ELR (cell line): Measurements from ENCODE around the gene SUV39H2.
"Not testable (repeated sequence)": the region's sequence is repeated elsewhere in the genome, so short reads cannot be mapped to it uniquely, and the experiment has no call there.

Source experiments
- DNase-seq: peaks from one replicate; pipeline ENCODE4 v3.0.0-alpha.2; 2015; ENCODE audit warnings: low read depth

The SUV39H2 gene

DNA sequence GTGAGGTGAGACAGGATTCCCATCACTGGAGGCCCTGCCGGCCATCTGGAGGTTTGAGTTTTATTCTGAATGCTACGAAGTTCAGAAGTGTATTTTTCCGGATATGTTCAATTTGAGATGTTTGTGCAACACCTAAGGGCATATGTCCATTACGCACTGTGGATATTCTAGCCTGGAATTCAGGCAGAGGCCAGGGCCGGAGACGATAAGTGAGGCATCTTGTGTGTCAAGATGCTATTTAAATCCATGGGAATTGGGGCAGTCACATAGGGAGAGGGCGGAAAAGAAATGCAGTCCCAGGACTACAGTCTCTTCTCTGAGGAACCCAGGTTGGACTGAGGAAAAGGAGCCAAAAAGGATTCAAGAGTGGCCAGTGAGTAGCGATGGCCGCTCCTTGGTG lies 1.9 kb upstream of the SUV39H2 start:
- DNase-seq = no peak

- peak; percentile 55 for DNase-seq
Observed at GRCh38 chr10:14879124-14879927, 660 bp downstream of the SUV39H2 start.

- no peak for DNase-seq
Observed at GRCh38 chr10:14879928-14880193, 1.2 kb downstream of the SUV39H2 start.

GRCh38 chr10:14880229-14880628 lies 1.6 kb downstream of the SUV39H2 start:
- DNase-seq = peak; percentile 32

DNA sequence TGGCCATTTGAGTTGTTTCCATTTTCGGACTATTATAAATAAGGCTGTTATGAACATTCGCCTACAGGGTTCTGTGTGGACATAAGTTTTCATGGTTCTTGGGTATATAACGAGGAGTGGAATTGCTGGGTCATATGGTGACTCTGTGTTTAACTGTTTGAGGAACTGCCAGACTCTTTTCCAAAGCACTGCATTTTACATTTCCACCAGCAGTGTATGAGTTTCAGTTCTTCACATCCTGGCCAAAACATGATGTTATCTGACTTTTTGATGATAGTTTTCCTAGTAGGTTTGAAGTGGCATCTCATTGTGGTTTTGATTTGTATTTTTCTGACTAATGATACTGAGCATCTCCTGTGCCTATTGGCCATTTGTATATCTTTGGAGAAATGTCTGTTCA lies 5.4 kb downstream of the SUV39H2 start:
- DNase-seq = no peak

GRCh38 chr10:14889318-14889717 lies 10.7 kb downstream of the SUV39H2 start:
- DNase-seq = peak; percentile 30

DNA sequence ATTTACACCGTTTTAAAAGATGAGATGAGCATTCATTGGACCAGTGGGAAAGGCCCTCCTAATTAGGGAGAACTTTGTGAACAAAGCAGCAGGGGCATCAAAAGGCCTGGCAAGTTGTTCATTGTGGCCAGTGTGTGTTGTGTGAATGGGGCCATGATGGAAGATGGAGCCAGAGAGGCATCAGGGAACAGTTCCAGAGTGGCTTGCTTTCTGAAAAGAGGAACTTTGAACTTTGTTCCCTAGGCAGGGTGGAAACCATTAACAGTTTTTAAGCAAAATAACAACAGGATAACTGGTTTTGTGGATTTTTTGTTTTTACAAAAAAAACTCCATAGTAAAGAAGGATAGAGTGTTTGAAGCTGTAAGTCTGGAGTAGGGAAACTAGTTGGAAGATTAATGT lies 12.5 kb downstream of the SUV39H2 start:
- no peak for DNase-seq

DNA sequence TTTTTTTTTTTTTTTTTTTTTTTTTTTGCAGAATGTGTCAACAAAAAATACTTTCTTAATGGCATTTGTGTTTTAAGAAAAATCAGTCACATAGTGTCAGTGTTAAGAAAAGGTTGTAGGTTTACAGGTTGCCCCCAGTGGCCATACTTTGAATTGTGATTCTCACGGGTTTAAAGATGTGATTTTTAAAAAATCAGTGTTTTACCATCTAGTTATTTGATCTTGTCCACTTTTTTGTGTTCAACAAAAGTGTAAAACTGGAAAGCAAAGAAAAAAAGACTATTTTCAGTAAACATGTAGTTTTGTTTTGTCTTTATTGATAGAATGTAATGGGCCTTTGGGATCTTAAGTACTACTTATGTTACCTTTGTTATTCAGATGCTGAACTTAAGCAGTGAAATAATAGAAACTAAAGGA lies 25.7 kb downstream of the SUV39H2 start:
- DNase-seq = peak; percentile 70

DNA sequence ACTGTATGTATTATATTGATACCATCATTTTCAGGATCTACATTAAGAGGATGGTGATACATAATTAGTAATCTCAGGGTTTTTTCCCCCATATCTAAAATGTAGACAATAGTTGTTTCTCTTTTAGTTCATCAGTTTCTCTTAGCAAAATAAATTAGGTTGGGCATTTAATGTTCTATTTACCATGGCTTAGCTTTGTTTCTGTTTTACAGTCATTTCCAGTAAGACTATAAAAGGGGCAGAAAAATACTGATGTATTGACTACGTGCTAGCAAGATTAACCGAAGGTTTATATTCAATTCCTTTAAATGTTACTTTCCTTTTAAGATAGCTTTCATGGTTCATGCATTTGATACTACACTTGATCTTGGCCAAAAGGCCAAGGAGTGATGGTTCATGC lies 26.2 kb downstream of the SUV39H2 start:
- DNase-seq = no peak

DNA sequence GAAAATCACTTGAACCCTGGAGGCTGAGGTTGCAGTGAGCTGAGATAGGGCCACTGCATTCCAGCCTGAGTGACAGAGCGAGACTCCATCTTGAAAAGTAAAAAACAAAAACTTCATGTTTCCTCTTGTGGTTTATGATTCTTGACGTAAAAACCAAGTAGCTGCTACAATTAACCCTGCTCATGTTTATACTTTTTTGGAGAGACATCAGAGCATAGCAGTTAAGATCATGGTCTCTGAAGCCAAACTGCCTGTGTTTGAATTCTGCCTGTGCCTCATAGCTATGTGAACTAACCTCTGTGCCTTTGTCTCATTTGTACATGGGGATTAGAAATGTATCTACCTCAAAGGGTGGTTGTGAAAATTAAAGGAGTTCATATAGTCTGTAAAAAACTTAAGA lies 27.2 kb downstream of the SUV39H2 start:
- DNase-seq = no peak

DNA sequence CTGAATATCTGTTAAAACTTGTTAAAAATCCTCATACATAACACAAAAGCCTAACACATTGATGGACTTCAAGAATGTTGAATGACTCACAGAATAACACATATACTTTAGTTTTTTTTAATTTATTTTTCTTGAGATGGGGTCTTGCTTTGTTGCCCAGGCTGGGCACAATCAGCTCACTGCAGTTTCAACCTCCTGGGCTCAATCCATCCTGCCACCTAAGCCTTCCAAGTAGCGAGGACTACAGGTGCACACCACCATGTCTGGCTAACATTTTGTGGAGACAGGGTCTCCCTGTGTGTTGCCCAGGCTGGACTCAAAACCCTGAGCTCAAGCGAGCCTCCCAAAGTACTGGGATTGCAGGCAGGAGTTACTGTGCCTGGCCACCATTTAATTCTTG lies 28.1 kb downstream of the SUV39H2 start:
- DNase-seq = no peak

GRCh38 chr10:14907591-14907990 lies 28.9 kb downstream of the SUV39H2 start:
- DNase-seq = not testable (repeated sequence)

GRCh38 chr10:14909101-14909500 lies 30.4 kb downstream of the SUV39H2 start:
- DNase-seq = no peak

DNA sequence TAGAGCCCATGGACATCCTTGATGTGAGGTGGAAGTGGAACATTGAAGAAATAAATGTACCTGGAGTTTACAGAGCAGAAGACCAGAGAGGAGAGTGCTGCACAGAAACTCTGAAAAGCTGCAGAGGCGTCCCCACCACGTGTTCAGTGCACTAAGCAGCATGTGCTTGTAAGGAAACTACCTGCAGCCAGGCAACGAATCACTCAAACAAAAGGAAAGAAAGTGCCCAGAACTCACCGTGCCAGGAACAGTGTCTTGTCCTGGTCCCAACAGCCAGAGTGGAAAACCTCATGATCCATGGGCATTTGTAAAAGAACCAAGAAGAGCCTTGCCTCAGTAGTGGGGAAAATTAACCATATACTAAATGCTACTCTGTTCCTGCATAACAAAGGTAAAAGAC lies 32.3 kb downstream of the SUV39H2 start:
- DNase-seq = no peak

GRCh38 chr10:14911801-14912200 lies 33.1 kb downstream of the SUV39H2 start:
- DNase-seq = no peak

GRCh38 chr10:14916600-14916999 lies 37.9 kb downstream of the SUV39H2 start:
- DNase-seq = no peak

DNA sequence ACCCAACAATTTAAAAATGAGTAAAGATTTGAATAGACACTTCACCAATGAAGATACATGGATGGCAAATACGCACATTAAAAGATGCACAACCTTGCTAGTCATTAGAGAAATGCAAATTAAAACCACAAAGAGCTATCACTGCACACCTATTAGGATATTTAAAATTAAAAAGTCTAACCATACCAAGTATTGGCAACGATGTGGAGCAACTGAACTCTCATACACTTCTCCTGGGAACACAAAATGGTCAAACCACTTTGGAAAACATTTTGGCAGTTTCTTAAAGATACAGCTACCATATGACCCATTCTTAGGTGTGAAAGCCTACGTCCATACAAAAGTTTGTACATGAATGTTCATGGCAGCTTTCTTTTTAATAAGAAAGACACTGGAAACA lies 39.2 kb downstream of the SUV39H2 start:
- no peak for DNase-seq

DNA sequence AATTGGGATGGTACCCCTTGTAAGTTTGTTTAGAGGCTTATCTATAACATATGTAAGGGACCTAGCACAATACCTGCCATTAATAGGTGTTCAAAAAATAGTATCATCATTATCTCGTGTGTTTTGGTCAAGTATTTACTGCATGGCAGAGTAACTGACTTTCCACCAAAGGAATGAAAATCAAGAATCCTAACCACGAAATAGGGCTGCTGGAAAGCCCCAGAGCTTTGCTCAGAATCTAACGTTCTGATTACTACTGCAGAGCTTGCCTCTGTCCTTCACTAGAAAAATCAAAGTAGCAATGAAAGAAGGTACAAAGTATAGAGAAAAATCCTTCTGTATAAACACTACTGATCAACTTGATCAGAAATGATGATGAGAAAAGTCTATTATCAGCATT lies 40.3 kb downstream of the SUV39H2 start:
- no peak for DNase-seq

DNA sequence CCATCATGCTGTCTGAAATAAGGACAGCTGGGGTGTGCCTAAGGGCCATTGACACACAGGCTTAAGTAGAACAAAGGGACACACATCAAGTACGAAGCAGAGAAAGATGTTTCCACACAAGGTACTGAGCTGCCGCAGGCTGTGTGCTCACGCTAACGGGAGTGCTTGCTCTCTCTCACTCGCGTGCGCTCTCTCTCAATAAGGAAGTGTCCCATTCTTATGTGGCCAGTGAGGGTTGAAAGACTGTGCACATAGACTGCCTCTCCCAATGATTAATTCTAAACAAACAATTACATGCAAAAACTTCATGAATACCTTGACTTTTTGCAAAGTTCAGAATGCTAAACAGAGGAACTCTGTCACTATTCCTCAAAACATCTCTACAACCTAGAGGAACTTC lies 45.3 kb downstream of the SUV39H2 start:
- DNase-seq = no peak

- DNase-seq = no peak
Observed at GRCh38 chr10:14925268-14925667, 46.6 kb downstream of the SUV39H2 start.

- no peak for DNase-seq
Observed at GRCh38 chr10:14926061-14926470, 47.4 kb downstream of the SUV39H2 start.

DNA sequence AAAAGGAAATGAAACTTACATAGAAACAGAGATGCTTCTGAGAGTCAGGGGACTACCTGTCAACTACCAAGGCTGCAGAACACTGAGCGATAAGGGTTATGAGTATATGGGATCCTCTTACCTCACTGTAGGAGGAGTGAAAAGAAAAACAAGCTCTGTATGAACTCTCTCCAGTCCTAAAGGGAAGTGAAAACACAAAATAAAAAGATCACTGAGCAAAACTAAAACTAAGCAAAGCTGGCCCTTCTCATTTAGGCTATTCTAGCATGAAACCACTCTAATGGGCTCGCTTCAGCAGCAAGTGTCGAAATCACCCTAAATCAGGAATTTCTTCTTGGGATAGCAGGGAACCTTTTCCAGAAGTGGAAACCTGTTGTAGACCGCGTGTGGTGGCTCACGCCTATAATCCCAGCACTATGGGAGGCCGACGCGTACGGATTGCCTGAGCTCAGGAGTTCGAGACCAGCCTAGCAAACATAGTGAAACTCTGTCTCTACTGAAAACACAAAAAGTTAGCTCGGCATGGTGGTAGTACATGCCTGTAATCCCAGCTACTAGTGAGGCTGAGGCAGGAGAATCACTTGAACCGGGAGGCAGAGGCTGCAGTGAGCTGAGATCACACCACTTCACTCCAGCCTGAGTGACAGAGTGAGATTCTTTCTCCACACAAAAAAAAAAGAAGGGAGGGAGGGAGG lies 48.2 kb downstream of the SUV39H2 start:
- DNase-seq = no peak

- DNase-seq = no peak
Observed at GRCh38 chr10:14930610-14931009, 51.9 kb downstream of the SUV39H2 start.

DNA sequence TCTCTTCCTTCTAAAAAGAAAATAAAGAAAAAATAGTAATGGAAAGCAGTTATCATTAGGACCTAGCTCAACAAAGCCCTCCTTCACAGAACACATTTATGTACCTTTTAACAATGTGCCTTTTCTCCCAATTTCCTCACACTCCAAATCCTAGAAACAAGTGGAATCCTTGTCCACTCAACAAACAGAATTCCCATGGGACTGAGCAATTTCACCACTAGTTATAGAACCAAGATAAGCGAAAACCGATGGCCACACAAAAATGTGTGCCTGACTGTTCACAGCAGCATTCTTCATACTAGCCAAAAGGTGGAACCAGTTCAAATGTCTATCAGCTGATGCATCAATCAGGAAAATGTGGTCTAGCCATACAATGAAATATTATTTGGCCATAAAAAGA lies 57.9 kb downstream of the SUV39H2 start:
- no peak for DNase-seq
